HG02610 (cell line): ENCODE data around the gene ATP7B.
"Not testable (repeated sequence)": the region's sequence is repeated elsewhere in the genome, so short reads cannot be mapped to it uniquely, and the experiment has no call there.

Source experiments
- ATAC-seq: cut with Tn5 transposase; IDR thresholded peaks from one replicate; pipeline ENCODE4 v1.9.1; 2021; ENCODE audit warnings: mild to moderate bottlenecking, moderate library complexity; ENCODE audit not compliant: unreplicated experiment

Gene ATP7B

DNA sequence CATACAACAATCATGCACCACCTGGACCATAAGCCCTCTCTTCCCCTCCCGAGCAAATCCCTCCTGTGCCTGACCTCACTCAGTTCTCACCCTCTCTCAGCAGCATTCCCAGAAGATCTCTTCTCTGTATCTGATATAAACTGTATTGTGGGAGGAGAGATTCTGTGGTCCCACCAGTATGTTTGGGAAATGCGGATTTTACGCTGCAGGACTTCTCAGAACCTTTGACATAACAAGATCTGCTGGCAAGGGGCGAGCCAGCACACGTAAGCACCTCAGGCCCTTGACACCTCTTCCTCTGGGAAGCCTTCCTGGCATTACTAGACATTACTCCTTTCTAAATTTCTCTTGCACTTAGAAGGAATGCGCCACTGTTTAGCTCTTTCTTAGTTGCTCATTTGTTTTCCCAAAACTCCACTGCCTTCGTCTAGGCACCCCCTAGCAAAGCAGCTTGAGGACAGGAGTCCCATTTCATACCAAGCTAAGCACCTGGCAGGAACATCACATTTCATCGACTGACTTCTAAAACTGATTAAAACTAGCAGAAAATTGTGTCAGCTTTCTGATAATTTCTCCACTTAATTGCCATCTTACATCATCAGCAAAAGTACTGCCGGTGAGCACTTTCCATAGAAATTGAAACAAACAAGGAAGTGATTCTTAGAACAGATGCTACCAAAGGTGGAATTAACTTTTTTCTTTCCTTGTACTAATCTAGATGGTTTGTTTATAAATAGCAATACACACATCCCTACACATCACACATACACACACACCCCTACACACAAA is 86.3 kb downstream of the ATP7B start:
- ATAC-seq: no peak

DNA sequence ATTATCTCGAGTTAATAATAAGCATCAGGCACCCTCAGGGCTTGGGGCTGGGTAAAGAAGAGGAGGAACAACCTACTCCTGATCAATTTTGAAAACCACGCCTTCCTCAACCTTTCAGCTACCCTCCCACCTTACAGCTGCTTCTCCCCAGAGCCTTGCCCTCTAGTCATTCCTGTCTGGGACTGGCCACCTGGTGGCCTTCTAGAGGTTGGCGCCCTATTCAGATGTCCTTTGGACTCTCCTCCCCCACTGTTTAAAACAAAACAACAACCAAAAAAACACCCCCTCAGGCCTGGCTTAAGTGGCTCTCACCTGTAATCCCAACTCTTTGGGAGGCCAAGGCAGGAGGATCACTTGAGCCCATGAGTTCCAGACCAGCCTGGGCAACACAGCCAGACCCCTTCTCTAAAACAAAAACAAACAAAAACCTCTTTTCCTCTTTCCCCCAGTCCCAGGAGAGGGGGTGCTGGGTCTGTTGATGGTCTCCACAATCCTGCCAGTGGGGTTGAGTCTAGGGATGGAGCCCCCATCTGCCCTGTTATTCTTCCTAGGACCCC is 87.2 kb downstream of the ATP7B start:
- peak; percentile 58 for ATAC-seq

- no peak for ATAC-seq
Measured at GRCh38 chr13:51922771-51923480, 88.3 kb downstream of the ATP7B start.

DNA sequence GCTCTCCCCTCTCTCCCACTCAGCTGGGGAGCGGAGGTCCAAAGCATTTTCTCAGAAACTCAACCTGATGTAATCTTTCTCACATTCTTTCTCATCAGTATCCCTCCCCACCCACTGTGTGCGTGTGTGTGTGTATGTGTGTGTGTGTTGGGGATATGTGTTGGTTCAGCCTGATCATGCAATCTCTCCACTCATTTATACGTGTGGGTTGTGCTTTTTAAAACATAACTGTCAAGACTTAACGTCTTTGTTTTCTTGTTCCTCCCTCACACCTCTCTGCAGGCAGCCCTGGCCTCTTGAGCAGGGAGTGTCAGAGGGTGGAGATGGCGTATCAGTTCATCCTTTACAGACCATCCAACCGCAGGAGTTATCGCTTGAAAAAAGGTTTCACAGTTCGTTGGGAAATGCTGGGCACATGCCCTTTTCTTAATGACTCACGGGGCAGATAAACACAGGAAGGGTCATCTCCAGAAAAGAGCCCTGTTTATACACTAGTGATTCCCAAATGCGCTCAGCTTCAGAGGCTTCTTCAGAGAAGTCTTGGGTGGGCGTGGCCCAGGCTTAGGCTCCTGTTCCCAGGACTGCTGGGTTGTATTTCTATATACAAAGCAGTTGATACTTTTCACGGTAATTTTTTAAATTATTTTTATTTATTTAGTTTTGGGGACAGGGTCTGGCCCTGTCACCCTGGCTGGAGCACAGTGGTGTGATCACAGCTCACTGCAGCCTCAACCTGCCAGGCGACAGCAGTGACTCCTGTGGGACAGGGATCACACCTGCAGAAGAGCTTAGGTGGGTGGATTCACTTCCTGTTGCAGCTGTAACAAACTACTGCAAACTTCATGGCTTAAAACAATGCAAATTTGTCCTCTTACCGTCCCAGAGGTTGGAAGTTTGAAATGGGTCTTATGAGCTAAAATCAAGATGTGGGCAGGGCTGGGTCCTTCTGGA is 89.2 kb downstream of the ATP7B start:
- no peak for ATAC-seq

DNA sequence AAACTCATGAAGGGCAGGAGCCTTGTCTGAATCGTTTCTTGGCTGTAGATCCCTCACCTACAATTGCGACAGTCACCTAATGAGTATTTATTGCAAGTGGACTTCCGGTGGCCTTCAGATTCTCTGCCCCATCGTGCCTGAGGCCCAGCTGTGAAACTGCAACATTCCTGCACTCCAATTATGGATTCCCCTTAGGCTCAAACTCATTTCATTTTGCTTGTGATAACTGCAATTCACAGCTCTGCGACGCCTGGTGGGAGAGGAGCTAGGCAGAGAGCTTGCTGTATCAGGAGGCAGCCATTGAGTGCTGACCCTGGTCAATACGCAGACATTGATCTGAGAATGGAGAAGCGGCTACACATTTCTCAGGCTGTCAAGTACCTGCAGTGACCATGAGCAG is 90.5 kb downstream of the ATP7B start:
- no peak for ATAC-seq

GRCh38 chr13:51920267-51920666 is 91.0 kb downstream of the ATP7B start:
- no peak for ATAC-seq

DNA sequence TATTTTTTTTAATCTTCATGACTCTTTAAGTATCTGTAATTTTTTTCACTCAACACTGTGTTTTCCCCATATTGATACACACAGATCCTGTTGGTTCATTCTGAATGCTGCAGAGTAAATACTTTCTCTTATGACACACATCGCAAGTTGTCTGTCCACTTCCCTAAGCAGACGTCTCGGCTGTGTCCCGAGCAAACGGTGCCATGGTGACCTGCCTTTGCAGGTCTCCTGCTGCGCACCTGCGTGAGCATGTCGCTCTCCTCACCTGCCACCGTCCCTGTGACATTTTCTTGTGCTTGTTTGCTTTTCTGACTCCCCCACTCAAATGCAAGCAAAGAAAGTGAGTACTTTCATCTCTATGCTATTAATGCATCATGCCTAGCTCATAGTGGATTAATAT is 91.7 kb downstream of the ATP7B start:
- no peak for ATAC-seq

GRCh38 chr13:51916962-51917361 is 94.3 kb downstream of the ATP7B start:
- no peak for ATAC-seq

GRCh38 chr13:51916051-51916818 is 95.0 kb downstream of the ATP7B start:
- no peak for ATAC-seq

GRCh38 chr13:51914137-51914493 is 97.1 kb downstream of the ATP7B start:
- ATAC-seq: no peak

GRCh38 chr13:51913421-51914136 is 97.7 kb downstream of the ATP7B start:
- ATAC-seq: no peak

GRCh38 chr13:51912511-51913225 is 98.6 kb downstream of the ATP7B start:
- no peak for ATAC-seq

DNA sequence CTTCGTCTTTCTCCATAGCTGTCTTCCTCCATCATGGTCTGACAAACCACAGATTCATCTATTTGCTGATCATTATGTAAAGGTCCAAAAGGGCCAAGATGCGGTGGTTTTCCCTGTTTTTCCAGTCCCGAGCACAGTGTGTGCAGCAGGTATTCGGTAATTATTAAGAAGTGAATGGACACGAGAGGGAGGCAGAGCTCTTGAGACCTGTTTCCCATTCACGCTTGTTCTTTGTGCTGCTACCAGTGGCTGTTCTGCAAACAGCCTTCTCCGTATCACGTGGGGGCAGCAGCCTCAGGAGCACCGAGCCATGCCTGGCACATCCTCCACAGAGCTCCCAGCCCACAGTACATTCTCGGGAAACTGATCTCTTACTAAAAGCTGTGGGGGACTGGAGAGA is 99.2 kb downstream of the ATP7B start:
- no peak for ATAC-seq

GRCh38 chr13:51910508-51910907 is 100.7 kb downstream of the ATP7B start:
- no peak for ATAC-seq

DNA sequence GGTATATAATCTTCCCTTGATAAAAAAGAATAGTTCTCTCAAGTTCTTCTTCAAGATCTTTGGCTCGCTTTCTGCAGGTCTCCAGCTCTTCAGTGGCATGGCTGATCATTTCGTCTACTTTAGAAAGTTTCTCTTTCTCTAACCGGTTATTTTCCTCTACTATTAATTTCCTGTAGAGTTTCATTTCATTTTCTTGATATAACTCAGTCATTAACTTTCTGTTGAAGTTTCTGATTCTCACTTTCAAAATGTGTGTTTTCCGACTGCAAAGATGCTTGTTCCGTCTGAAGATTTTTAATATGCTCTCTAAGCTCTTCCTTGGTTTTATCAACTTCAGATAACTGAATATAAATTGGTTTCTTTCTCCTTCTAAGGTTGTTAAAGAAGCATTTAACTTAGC is 102.0 kb downstream of the ATP7B start:
- not testable (repeated sequence) for ATAC-seq

DNA sequence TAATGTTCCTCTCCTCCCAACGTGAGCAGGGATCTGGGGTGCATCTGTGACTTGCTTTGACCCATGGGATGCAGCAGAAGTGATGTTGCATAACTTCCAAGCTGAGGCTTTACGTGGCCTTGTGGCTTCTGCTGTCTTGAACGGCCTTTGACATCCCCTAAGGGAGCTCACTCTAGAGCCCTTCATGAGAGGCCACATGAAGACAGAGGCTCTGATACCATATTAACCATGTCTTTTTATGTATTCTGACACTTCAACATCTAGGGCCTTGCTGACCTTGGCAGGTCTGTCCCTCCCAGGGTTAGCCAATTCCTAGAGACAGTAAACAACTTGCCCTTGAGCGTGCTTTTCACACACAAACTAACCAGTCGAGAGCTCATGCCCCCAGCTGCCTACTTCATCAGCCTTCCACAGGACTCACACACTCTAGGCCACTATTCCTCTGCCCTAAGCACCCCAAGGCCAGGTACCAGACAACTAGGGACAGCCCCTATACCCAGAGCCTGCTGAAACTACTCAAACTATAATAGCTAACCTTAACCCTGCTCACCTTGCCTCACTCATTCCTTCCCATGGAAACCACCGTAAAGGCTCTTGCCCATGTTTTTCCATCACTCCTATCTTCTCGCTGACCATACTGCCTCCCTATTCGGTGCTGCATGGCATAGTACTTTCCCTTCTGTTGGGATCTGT is 104.1 kb downstream of the ATP7B start:
- ATAC-seq: no peak

DNA sequence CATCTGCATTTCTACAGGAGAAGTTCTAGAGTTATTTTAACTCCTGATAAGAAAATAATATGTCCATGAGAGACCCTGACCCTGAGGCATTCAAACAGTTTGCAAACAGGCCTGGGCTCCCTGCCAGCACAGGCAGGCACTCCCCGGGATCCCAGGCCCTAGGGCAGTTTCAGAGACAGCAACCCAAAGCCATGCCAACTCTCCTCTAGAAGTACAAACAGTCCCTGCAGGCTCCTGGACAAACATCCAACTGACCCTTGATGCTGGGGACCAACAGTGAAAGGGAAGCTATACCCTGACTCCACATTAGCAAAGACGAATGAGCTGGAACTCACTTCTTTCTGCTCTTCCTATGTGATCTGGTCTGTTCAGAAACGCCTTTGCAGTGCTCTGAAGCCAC is 104.7 kb downstream of the ATP7B start:
- ATAC-seq: no peak

DNA sequence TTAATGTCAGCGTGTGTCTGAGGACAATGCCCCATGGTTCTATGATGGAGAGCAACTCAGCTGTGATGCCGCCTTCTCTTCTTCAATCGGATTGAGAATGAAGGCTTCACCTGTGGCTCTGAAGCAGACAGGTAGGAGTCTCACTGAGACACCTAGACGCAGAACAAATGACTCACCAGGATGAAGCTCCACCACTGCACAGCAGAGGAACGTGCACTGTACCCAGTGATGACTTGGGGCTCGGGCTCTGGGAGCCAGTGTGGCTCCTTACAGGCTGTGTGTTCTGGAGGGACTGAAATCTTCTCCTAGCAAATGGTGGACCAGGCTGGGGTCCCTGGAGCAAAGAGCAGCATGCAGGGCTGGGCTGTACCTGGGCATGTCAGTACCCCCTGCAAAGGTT is 105.5 kb downstream of the ATP7B start:
- no peak for ATAC-seq

- no peak for ATAC-seq
Measured at GRCh38 chr13:51902776-51903175, 108.5 kb downstream of the ATP7B start.
